T follicular helper cell (primary cell): ENCODE results near the gene USP48.
"Not testable (repeated sequence)": the region's sequence is repeated elsewhere in the genome, so short reads cannot be mapped to it uniquely, and the experiment has no call there.

ENCODE experiments used
- DNase-seq: peaks from one replicate; pipeline ENCODE4 v3.0.0-alpha.2; 2020; ENCODE audit warnings: low read depth

USP48 gene

GRCh38 chr1:21774835-21775549 is 8.0 kb downstream of the USP48 start:
- DNase-seq, result no peak

- no peak for DNase-seq
Measured at GRCh38 chr1:21773585-21773984, 9.4 kb downstream of the USP48 start.

- DNase-seq, result not testable (repeated sequence)
Measured at GRCh38 chr1:21771672-21772071, 11.3 kb downstream of the USP48 start.

DNA sequence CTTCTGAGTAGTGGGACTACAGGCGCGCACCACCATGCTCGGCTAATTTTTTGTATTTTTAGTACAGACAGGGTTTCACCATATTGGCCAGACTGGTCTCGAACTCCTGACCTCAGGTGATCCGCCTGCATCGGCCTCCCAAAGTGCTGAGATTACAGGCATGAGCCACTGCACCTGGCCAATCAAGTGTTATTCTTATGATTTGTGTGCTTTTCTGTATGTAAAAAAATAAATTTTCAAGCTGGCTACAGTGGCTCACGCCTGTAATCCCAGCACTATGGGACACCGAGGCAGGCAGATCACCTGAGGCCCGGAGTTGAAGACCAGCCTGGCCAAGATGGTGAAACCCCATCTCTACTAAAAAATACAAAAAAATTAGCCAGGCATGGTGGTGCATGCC is 12.3 kb downstream of the USP48 start:
- DNase-seq, result not testable (repeated sequence)

GRCh38 chr1:21770201-21770600 is 12.7 kb downstream of the USP48 start:
- DNase-seq, result no peak

- not testable (repeated sequence) for DNase-seq
Measured at GRCh38 chr1:21767106-21767505, 15.8 kb downstream of the USP48 start.

- no peak for DNase-seq
Measured at GRCh38 chr1:21766210-21766609, 16.7 kb downstream of the USP48 start.

DNA sequence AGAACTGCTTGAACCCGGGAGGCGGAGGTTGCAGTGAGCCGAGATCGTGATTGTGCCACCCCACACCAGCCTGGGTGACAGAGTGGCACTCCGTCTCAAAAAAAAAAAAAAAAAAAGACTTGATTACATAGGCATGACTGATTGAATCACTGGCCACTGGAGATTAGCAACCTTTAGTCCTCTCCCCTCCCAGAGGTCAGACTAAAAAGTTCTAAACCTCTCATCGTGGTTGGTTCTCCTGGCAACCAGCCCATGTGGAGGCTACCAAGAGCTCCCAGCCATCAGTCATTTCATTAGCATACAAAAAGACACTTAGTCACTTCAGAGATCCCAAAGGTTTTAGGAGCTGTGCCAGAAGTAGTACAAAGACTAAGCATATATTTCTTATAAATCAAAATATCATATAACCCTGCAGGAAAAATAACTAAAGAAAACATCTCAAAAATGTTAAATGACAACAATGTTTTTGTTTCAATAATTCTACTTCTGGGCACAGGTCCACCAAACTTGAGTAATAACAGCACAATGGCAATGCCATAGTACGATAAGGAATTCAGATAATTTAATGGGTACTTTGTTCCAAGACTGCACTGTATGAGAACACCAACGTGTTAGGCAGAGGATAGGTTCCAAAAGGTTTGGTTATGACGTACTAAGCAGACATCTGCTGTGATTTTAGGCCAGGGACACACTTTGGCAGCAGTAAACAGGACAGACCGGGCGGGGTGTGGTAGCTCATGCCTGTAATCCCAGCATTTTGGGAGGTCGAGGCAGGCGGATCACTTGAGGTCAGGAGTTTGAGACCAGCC is 18.1 kb downstream of the USP48 start:
- DNase-seq, result no peak

- DNase-seq, result no peak
Measured at GRCh38 chr1:21763694-21764419, 19.1 kb downstream of the USP48 start.

DNA sequence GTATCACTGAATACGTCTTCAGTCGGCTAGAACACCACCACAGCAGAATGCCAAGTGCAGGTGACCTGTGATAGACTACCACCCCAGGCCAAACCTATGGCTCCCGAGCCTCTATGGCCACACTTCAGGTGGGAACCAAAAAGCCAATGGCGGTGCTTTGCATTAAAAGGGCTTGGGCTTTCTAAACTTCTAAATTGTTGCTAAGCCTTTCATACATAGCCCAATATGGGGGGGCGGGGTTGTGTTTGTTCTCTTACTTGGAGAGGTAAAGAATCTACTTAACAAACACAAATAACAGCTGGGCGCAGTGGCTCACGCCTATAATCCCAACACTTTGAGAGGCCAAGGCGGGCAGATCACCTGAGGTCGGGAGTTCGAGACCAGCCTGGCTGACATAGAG is 19.7 kb downstream of the USP48 start:
- DNase-seq, result no peak

DNA sequence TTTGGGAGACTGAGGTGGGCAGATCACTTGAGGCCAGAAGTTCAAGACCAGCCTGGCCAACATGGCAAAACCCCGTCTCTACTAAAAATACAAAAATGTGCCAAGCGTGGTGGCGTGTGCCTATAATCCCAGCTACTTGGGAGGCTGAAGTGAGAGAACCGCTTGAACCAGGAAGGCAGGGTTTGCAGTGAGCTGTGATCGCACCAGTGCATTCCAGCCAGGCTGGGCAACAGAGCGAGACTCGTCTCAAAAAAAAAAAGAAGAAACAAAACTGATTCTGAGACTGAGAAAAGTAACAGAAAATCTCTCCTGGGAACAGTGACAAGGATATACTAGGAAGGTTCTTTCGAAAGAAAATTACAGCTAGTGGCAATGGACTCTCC is 20.9 kb downstream of the USP48 start:
- DNase-seq, result no peak

DNA sequence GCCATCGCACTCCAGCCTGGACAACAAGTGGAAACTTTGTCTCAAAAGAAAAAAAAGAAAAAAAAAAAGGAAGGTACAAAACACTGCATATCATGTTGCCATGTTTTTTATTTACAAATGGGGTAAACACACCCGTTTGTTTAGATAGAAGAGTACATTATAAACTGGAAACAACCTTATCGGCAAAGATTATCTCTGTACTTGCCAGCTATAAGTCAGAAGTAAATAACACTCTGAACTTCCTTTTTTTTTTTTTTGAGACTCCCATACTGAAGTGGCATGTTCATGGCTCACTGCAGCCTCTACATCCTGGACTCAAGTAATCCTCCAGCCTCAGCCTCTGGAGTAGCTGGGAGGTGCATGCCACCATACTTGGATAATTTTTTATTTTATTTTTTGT is 21.9 kb downstream of the USP48 start:
- no peak for DNase-seq

DNA sequence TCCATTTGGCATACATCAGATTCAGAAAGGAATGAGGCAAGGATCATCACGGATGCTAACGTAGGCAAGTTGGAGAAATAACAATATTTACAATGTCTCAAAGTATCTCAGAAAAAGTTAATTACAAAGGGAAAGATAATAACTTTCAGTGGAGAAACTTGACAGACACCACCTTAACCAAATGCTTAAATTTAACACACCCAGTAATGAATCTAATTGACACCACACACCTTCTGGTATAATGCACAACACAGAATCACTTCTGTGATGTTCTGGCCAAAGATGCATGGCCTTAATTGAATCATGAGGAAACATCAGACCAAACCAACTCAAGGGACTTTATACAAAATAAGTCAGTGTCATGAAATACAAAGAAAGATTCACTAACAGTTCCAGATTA is 23.1 kb downstream of the USP48 start:
- no peak for DNase-seq

GRCh38 chr1:21759182-21759581 is 23.8 kb downstream of the USP48 start:
- DNase-seq, result no peak

DNA sequence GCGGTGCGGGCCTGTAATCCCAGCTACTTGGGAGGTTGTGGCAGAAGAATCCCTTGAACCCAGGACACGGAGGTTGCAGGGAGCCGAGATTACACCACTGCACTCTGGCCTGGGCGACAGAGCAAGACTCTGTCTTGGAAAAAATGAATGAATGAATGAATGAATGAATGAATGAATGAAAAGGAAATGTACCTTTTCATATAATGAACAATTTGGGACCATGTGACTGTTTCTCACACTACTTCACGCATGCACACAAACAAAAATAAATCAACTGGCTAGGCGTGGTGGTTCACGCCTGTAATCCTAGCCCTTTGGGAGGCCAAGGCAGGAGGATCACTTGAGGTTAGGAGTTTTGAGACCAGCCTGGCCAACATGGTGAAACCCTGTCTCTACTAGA is 24.3 kb downstream of the USP48 start:
- no peak for DNase-seq

GRCh38 chr1:21756393-21757089 is 26.4 kb downstream of the USP48 start:
- no peak for DNase-seq

DNA sequence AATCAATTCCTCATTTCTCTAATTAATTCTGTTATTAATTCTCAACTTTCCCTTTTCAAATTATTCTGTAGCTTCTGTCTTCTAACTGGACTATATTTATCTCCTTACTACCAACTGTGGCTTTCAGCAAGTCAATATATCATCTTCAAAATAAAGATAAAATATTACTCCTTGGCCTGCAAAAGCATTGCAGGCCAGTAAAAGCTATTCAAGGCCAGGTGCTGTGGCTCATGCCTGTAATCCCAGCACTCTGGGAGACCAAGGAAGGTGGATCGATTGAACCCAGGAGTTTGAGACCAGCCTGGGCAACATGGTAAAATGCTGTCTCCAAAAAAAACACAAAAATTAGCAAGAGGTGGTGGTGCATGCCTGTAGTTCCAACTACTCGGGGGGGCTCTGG is 27.9 kb downstream of the USP48 start:
- DNase-seq, result no peak

GRCh38 chr1:21754583-21754982 is 28.4 kb downstream of the USP48 start:
- no peak for DNase-seq

- no peak for DNase-seq
Measured at GRCh38 chr1:21752186-21752585, 30.8 kb downstream of the USP48 start.

GRCh38 chr1:21751281-21751680 is 31.7 kb downstream of the USP48 start:
- DNase-seq, result no peak

DNA sequence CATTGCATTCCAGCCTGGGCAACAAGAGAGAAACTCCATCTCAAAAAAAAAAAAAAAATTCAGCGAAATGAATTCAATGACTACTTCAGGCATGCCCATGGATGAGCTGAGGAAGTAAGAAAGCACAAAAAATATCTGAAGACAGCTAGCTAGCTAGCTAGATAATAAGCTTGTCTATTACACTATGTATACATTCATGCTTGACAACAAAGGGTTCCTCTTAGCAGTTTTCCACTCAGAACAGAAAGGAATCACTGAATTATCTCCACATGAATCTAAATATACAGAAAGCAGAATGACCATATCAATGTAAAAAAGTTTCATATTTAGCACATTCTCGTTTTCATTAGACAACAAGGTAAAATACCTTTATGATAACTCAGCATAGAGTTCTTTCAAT is 32.1 kb downstream of the USP48 start:
- no peak for DNase-seq

DNA sequence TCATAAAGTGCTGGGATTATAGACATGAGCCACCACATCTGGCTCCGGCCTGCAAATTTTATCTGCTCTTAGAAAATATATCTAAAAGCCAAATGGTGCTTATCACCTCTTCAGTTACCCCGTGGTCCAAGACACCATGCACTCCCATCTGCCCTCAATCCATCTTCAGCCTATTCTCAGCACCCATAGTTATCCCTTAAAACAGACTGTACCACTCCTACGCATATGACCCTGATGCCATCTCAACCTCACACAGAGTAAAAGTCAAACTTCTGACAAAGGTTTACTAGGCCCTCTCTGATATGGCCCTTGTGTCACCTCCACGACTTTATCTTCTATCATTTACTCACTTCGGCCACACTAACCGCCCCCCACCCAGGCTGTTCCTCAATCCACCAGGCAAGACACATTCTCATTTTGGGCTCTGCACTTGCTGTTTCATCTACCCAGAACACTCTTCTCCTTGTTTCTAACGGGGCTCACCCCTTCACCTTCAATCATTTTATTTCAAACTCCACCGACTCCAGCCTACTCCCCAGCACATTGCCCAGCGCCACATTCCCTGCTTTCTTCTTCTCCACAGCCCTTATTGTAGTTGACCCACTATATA is 33.0 kb downstream of the USP48 start:
- DNase-seq, result no peak
